ENCODE measurements around the gene RPL36A. TPM values are rescaled to one million over a fixed set of nuclear protein-coding genes. Genes with fewer than 3 reads are reported as not detected.

The RPL36A gene
- polyA plus RNA-seq, 2 of the 4 experiments (the other 2 are of a cell fraction) = 2,529 to 3,171 TPM

GRCh38 chrX:101415180-101416145, 24.7 kb downstream of the RPL36A start:
- POLR2A ChIA-PET = interaction anchor here (0.6 kb wide), 1 partner anchor 123 kb away, joined by 5 read pairs; no protein-coding TSS in a partner anchor
- H3K4me2 ChIP-seq = no peak overlapping the region
- H3K9me3 ChIP-seq = no peaks in the 10 kb centered on the region
- no peak overlapping the region for H3K4me3 ChIP-seq
- TF ChIP-seq, protein P1, sequence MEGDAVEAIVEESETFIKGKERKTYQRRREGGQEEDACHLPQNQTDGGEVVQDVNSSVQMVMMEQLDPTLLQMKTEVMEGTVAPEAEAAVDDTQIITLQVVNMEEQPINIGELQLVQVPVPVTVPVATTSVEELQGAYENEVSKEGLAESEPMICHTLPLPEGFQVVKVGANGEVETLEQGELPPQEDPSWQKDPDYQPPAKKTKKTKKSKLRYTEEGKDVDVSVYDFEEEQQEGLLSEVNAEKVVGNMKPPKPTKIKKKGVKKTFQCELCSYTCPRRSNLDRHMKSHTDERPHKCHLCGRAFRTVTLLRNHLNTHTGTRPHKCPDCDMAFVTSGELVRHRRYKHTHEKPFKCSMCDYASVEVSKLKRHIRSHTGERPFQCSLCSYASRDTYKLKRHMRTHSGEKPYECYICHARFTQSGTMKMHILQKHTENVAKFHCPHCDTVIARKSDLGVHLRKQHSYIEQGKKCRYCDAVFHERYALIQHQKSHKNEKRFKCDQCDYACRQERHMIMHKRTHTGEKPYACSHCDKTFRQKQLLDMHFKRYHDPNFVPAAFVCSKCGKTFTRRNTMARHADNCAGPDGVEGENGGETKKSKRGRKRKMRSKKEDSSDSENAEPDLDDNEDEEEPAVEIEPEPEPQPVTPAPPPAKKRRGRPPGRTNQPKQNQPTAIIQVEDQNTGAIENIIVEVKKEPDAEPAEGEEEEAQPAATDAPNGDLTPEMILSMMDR (IDR thresholded peaks at IDR 0.05) = peak; percentile 72
- TF ChIP-seq RAD21 (conservative IDR thresholded peaks at IDR 0.05 in 1 of 2, IDR thresholded peaks at IDR 0.05 in 1 of 2) (peak; percentile 71 to 74), SMC3 (IDR thresholded peaks at IDR 0.05) (peak; percentile 47; the same call in 1 of the 3 replicates), EHMT2 (IDR thresholded peaks at IDR 0.05; ENCODE audit: low read depth) (no peak)
- WGBS (ENCODE audit: missing lambda C conversion rate) = 68% methylated on average over 11 of the region's 12 CpGs
- peak; percentile 57 to 75 for DNase-seq (ENCODE audit: low read depth in 1 of 2, low spot score in 1 of 2)
- ATAC-seq = peak; percentile 73 to 80; a peak in 5 of 6 replicates
- peaks cover 9% of the 10 kb centered on the region; the same call in 2 of the 3 replicates for H3K4me1 ChIP-seq
- CTCF ChIA-PET = interaction anchor here (0.6 to 1.6 kb wide), 16 partner anchors 9 to 512 kb away, joined by 3 to 6 read pairs (median 3); no protein-coding TSS in a partner anchor
- FAIRE-seq = peak; percentile 49
- H3K27ac ChIP-seq = peak overlapping the region; percentile 40 to 47; a peak in 3 of 6 replicates

DNA sequence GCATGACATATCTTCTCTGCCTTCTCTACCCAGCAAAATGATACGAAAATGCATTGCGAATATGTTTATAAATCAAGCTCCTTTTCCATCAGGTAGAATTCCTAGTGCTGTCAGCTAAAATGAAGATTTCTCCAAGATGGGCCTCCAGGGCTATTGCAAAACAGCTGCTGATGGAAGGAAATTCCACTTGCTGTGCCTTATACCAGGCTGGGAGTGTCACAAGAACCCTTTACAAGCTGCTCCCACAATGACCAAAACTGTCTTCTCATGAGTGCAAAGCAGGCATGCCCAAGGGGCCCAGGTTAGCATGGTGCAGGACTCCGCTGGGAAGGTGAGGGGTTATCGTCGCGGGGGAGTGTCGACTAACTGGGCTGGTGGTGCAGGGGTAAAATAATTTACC, 25.9 kb downstream of the RPL36A start:
- TF ChIP-seq POLR2AphosphoS2 (conservative IDR thresholded peaks at IDR 0.05; ENCODE audit: low read length) (no peak), EP300 (IDR thresholded peaks at IDR 0.05) (no peak), RAD21 (conservative IDR thresholded peaks at IDR 0.05 in 1 of 2, IDR thresholded peaks at IDR 0.05 in 1 of 2) (no peak), HOXB13 (CRISPR knock-in tag; IDR thresholded peaks at IDR 0.05; ENCODE audit: low read depth) (no peak), EHF (CRISPR knock-in tag; IDR thresholded peaks at IDR 0.05) (no peak), MAZ (IDR thresholded peaks at IDR 0.05; ENCODE audit: borderline replicate concordance, low read depth, low read length) (no peak), BHLHE40 (IDR thresholded peaks at IDR 0.05; ENCODE audit: low read depth, low read length) (no peak), FOSL2 (IDR thresholded peaks at IDR 0.05) (no peak), FOSL2 (CRISPR knock-in tag; IDR thresholded peaks at IDR 0.05) (no peak), NFE2L2 (conservative IDR thresholded peaks at IDR 0.05; ENCODE audit: low read length) (no peak), JUN (IDR thresholded peaks at IDR 0.05) (no peak), USF2 (IDR thresholded peaks at IDR 0.05) (no peak), HEYL (CRISPR knock-in tag; IDR thresholded peaks at IDR 0.05) (no peak), CBX8 (IDR thresholded peaks at IDR 0.05) (no peak), RARB (CRISPR knock-in tag; IDR thresholded peaks at IDR 0.05) (no peak), FOSB (CRISPR knock-in tag; IDR thresholded peaks at IDR 0.05) (no peak)
- TF ChIP-seq, protein P2, sequence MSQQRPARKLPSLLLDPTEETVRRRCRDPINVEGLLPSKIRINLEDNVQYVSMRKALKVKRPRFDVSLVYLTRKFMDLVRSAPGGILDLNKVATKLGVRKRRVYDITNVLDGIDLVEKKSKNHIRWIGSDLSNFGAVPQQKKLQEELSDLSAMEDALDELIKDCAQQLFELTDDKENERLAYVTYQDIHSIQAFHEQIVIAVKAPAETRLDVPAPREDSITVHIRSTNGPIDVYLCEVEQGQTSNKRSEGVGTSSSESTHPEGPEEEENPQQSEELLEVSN (IDR thresholded peaks at IDR 0.05; ENCODE audit: borderline replicate concordance, low read depth) = no peak
- no peak for FAIRE-seq
- 0 out of 3 replicates have a peak, but pooled peaks cover 3% of the 10 kb centered on the region for H3K4me1 ChIP-seq
- no peak overlapping the region for H3K4me3 ChIP-seq
- no peaks in the 10 kb centered on the region for H3K9me3 ChIP-seq
- no peak for DNase-seq (ENCODE audit: low read depth in 1 of 2, low spot score in 1 of 2)
- ChIA-PET POLR2A (no interaction called here), CTCF (interaction anchor here (1.3 to 2.1 kb wide), 3 partner anchors 8 to 382 kb away, joined by 4 to 5 read pairs (median 4); no protein-coding TSS in a partner anchor)
- no peak overlapping the region for H3K27ac ChIP-seq
- no peak overlapping the region for H3K4me2 ChIP-seq
- 92% methylated on average over 7 of the region's 7 CpGs for WGBS (ENCODE audit: missing lambda C conversion rate)
- ATAC-seq = no peak
